Airway epithelial cell (primary cell): Measurements from ENCODE around the gene U2SURP. TPM values are rescaled to one million over a fixed set of nuclear protein-coding genes. Genes with fewer than 3 reads are reported as not detected.

Source experiments
- total RNA-seq: library from RNA; depleted of rRNA; stranded (reverse); fragments of >200 nt; gene quantifications from 2 replicates; pipeline ENCODE4 v1.2.3, GENCODE V29; 2015

Gene U2SURP
- total RNA-seq = 48.9 and 53.2 TPM in 2 replicates

GRCh38 chr3:143001369-143002082 lies at the start of gene U2SURP:
Gene U2SURP, plus strand, starts transcription at chr3:143001570. Its CDS starts 59 bp downstream, at chr3:143001629.

DNA sequence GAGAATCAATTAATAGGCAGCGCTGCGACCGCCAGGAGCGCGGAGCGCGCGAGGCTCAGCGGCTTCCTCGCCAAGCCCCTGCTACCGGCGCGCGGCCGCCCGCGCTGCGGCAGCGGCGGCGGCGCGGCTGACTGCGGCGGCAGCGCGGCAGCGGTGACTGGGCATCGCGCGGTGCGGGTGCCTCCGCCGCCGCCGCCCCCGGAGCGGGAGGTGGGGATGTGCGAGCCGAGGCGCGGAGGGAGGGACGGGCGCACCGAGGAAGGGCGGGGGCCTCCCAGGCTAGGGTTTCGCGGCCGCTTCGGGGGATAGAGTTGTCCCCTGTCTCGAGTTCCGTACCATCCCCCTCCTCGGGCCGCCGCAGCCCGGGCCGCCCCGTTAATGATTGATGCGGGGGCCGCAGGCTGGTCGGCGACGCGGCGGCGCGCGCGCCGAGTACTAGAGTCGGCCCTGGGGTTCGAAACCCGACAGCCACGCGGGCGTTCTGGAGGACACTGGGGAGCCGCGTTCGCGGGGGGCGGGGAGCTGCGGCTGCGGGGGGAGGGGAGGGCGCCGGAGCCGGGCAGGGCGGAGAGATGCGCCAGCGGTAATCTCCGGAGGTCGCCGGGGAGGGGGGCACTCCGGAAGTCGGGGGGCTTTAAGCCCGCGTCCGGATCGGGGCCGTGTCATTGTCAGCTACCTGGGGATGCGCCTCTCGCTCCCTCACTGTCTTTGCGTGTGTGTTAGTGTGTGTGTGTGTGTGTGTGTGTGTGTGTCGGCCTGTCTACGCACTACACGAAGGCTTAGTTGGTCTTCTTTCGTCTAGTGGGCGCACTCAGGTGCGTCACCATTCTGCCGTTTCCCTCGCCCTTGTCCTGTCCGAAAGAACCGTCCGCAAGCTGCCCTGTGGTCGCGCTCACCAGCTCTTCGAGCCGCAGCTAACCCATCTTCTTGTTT lies 37.6 kb upstream of the U2SURP start, which contains the start of gene PAQR9:
Gene PAQR9 (minus strand): TSS at position 159 of the 933 bp plus-strand sequence. CDS start 338 bp downstream, outside the sequence.

Other genes with a start within 250 kb of the U2SURP start
- gene PCOLCE2, start 112.5 kb upstream of the U2SURP start, total RNA-seq = 0.19 and 0.56 TPM in 2 replicates
- not detected in 2 replicates for gene PAQR9, start 37.9 kb upstream of the U2SURP start, total RNA-seq
- 3.5 and 3.9 TPM in 2 replicates for gene CHST2, start 118.2 kb downstream of the U2SURP start, total RNA-seq